IPS-11a (cell line): ENCODE measurements around the gene PRPS1L1.

Source experiments
- H3K4me3 ChIP-seq: one replicate; pipeline ENCODE4 v1.5.1; 2013; ENCODE audit warnings: low read depth, low read length, control low read depth

The PRPS1L1 gene

DNA sequence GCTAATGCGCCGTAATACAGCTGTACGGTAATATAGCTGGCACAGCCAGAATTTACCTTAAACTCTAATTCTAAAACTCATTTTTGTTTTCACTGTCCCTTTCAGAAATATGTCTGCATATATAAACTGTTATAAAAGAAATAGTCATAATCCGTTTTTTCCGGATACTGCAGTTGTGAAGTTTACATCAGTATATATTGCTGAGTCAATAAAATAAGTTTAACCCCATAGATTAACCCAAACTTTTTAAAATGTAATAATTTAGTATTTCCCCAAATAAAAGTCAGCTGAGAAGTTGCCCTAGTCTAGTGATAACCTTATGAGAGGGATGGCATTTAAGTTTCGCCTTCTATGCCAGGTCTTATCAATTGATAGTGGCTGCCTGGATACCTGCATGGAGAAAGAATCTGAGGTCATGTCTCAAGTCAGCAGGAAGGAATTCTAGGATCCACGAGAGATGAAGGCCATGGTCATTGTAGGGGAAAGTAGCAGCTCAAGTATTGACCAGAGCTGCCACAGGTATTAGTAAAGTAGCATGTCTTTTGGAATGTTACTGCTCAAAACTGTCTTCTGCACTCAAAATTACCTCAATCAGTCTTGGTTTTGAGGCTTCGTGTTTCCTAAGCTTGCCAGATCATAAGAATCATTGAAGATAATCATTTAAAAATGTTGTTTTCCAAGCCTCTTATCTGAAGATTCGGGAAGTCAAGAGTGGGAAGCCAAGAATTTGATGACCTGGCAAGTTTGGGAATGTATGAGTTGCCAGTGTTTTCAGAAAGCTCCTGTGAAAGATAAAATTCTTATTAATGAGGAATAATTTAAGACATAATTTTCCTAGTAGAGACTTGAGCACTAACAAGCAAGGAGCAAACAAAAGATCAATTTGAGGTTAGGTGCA, 10.8 kb downstream of the PRPS1L1 start:
- no peak overlapping the region for H3K4me3 ChIP-seq

DNA sequence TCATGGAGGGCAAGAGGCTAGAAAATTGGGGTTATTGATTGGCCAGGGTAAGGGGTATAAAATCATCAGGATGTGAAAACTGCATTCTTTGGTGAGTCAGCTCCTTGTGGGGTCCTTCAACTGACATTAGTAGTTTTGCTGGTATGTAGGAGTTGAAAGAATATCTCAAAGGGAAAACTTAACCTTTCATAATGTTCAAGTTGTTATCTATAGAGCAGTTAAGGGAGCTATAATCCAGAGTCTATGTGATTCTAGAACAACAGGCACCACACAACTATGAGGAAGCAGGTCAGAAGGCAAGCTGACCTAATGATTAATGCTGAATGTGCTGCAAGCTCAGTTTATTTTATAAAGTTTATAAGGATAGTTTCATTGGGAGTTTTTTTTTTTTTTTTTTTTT, 13.7 kb downstream of the PRPS1L1 start:
- H3K4me3 ChIP-seq, result no peak overlapping the region

DNA sequence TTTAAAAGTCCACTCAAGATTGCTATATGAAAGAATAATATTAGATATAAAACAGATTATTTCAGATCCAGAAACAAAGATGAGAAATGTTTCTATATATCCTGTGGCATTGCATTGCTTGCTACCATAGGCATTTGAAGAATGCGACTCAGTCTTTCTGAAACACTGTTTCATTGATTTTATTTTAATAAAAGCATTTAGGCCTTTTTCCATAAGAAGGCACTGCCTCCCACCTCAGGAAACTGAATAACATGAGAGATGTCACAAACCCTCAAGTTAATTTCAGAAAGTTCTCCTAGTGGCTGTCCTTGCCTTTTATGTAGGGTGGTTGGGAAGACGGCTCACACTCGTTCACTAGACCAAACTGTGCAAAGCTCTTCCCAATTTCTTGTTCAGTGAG, 23.3 kb downstream of the PRPS1L1 start:
- no peak overlapping the region for H3K4me3 ChIP-seq

DNA sequence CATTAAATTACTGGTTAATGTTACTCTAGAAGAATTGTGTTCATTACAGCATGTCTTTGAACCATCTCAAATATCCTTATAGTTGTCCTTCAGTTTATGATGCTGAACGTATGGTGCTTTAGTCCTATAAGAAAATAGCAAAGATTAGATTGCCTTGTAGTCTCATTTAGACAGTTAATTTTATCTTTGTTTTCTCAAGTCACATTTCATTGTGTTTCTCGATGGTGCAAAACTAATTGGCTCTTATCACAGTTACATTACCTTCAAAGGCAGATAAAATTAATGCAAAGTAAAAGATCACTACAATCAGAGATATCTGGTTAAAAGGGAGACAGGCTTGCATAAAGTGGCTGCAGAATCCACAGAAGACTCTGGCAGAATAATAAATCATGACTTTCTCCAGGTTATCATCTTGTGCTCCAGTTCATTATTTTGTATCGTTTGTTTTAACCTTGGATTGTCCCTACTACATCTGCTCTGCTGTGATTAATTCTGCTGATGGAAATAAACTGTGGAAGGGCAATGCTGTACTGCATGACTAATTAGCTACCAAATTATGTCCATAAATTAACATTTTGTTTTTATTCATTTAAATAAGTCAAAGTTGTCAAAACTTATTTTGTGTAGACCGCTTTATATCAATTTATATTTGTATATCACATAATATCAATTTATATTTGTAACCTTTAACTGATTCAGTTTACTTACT, 24.2 kb downstream of the PRPS1L1 start:
- H3K4me3 ChIP-seq, result no peak overlapping the region

DNA sequence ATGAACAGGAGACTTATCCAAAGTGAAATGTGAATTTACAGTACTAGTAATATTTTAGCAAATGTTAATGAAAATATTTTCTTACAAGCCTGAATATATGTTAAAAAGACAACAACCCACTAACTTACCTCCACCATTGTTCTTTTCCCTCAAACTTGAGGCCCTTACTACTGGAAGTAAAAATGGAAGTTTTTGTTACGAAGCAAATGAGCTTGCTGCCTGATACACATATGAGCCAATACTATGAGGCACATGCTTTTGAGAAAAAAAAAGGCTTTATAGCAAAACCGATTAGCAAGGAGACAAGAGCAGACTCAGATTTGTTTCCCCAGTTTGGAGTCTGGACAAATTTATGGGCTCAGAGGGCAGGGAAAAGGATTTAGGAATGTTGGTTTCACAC, 29.0 kb downstream of the PRPS1L1 start:
- no peak overlapping the region for H3K4me3 ChIP-seq

DNA sequence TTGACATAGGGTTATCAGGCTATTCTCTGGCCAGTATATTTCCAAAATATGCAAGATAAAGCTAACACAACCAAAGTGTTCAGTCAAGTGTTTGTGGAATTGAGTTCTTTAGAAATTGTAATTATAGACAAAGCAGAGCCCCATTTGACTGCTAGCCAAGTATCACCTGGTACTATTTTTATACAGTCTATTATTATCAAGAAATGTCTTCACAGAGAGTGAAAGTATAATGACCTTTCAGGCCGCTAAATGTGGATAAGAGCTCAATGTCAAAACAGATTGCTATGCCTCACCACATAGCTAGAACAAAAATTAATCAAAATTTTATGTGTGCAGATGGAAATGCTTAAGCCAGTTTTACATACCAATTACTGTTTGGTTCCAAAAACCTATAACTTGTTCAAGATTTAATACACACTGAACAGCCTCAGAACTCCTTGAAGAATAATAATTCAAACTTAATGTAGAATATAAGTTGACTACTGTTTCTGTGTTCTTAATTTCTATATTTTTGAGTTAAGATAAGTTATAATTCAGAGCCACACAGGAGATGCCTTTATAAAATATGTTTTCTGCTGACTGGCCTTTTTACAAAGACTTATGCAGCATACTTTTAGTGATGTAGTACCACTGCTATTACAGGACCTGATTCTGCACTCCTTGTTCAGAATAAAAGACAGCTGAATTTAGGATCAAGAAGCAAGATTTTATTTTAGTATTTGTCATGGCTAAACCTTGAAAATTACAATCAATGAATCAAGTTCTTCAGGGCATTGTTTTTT, 31.0 kb downstream of the PRPS1L1 start:
- H3K4me3 ChIP-seq, result no peak overlapping the region

DNA sequence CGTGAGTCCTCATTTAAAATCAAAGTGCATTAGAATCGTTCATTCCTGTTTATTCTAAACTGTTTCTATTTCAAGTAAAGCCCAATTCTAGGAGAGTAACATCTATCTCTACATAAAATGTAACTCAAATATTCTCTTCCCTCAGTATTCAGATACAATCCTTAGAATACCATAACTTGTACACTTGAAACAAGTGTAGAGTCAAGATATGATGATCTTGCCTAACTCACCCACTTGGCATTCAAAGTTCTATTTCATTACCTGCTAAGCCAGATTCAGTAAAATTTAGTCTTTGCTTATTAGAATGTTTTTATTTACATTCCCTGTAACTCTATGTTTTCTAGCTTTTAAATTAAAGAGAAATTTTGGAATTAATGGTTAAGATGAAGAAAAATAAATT, 31.6 kb downstream of the PRPS1L1 start:
- no peak overlapping the region for H3K4me3 ChIP-seq

DNA sequence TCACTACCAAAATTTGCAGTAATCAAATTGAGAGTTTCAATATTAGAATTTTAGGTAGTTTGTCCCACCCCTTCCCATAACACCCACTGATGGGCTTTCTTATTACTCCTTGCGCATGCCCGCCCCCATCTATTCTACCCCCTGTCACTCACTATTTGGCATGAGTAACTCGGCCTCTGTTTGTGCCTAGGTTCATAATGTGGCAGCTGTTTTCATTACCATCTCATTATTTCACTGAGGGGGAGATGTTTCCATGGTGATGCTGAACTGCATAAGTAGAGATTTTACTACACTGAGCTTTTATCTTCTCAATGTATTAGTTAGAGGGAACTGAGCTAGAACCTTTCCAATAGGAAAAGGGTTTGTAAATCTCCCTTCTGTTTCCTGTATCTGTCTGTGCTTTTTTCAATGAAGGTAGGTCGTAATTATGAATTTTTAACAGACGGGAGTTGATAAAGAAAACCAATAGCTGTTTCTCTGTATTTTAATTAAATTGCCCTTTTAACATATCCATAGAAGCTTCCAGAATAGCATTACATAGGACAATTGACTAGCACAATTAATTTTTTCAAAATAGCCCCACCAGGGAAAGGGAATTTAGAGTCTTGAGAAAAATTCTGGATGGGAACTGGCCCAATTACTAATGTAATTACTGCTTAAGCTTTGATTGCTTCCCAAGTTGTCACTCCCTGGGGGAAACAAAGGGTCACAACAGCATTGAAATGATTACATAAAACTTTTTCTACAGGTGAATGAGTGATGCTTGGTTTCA, 33.4 kb downstream of the PRPS1L1 start:
- H3K4me3 ChIP-seq, result no peak overlapping the region

DNA sequence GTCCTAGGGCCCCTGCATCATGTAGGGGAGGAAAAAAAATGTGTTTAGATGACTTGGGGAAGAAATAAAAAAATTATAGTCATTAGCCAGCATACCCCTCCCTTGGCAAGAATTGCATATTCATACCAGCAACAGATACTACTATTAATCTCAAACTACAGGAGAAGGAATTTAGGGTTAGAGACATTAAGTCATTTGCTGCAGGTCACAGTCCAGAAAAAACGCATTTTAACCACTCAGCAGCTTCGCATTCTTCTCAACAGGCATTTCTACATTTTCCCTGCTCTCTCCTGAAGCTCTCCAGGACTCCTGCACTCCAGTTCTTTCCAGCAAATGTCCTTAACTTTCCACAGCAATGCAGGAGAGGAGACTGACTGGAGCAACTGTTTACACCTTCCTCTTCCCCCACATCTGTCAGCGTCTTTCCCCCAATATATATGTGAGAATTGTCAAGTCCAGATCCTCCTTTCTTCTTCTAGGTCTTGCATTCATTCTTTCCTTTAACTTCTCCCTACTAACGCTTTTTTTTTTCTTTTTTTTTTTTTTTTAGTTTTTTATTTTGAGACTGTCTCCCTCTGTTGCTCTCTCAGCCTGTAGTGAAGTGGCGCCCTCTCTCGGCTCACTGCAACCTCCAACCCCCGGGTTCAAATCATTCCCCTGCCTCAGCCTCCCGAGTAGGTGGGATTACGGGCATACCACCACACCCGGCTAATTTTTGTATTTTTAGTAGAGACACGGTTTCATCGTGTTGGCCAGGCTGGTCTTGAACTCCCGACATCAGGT, 35.6 kb downstream of the PRPS1L1 start:
- no peak overlapping the region for H3K4me3 ChIP-seq

DNA sequence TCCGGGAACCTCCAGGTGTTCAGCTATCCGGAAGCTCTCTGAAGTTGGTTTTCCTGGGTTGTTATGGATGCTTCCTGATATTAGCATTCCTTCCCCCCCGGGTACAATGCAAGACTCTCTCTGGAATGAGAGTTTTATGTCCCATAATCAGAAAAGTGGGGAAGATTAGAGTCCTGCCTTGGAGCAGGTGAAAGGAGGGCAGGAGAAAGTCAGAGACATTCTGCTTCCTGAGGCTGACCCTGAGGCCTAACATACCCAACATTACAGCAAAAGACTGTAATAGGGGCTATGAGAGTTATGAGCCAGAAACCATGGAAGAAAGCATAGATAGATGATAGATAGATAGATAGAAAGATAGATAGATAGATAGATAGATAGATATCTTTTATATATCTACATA, 36.9 kb downstream of the PRPS1L1 start:
- no peak overlapping the region for H3K4me3 ChIP-seq

DNA sequence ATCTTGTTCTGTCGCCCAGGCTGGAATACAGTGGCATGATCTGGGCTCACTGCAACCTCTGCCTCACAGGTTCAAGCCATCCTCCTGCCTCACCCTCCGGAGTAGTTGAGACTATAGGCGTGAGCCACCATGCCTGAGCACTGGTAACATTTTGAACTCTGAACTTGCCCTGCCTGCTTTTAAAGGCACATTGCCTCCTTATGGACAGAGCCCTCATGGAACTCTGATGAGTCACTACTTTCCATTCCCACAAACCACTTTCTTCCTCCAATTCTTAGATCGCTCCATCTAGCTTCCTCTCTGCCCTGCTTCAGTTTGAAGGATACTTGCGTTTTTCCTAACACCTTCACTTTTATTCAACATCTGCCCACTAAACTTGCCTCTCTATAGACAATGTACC, 38.1 kb downstream of the PRPS1L1 start:
- H3K4me3 ChIP-seq, result no peak overlapping the region

DNA sequence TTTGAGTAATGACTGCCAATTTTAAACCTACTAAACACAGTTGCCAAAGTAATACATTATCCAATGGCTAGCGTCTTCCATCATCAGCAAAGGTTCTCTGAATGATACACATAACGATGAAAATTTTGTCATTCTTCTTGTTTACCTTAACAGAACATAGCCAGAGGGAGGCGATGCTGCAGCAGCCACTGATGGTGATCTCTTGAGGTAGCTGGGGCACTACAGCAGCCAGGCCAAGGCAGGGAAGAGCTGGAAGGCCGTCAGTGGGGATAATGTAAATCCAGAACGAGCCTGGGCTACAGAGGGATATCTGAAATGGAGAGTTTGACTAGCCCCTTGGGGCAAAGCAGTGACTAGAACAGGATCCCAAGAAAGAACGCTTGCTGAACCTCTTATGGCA, 38.8 kb downstream of the PRPS1L1 start:
- no peak overlapping the region for H3K4me3 ChIP-seq

DNA sequence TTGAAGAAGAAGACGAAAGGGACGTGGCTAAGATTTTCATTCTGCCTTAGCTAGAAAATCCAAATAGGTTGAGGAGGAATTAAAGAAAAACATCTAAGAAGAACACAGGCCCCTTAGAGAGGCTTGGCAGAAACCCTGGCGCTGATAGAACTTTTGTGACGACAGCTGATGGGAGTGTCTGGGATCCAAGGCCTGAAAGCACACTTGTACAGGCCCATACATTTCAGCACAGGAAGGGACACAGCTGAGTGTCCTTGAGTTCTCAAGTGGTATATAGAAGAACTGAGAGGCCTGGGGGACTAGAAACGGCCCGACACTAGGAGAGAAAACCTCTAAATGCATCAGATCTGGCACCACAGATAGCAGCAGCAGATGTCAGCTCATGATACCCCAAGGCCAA, 39.5 kb downstream of the PRPS1L1 start:
- H3K4me3 ChIP-seq, result no peak overlapping the region

DNA sequence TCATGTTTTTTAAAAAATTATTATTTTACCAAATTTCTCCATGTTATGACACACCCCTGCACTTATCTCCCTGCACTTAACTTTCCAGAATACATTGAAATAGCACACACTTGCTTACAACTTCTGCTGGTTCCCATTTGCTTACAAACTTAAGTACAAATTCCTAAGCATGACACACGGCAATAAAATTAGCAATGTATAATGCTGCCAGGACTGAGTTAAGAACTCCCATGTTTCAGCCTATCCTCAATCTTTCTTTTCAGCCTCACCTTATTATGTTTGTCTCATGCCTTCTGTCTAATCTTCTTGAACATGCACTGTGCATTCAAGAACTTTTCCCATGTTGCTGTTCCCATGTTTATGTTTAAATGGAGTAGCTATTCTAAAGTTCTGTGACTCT, 40.8 kb downstream of the PRPS1L1 start:
- no peak overlapping the region for H3K4me3 ChIP-seq

DNA sequence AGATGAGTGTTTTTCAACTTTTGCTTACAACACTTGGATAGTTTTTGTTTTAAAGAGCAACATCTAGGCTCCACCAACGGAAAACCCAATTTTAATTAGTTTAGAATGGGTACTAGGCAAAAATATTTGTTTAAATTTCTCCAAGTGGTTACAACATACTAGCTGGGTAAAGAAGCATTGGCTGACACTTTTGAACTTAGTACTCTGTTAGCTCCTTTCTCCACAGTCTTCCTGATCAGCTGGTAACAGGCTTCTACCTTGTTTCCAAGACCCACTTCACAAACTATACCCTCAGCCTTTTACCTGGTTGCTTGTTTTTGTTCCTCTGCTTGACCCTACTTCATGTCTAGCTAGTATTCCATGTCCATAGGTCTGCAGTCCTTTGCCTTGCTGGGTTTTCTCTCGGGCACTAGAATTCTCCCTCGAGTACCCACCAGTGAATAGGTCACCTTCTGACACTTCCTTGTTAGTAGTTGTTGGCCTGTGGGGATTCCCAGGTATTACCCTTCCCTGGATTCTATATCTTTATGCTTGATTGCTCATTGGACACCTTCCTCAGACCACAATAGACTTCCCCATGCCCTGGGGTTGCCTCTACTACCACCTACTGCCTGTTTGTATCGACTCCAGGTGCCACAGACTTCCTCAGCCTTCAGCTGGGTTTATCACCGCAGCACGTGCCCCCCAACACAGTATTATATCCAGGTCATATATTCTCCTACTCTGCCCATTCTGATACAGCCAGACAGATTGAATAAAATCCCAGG, 42.0 kb downstream of the PRPS1L1 start:
- no peak overlapping the region for H3K4me3 ChIP-seq

DNA sequence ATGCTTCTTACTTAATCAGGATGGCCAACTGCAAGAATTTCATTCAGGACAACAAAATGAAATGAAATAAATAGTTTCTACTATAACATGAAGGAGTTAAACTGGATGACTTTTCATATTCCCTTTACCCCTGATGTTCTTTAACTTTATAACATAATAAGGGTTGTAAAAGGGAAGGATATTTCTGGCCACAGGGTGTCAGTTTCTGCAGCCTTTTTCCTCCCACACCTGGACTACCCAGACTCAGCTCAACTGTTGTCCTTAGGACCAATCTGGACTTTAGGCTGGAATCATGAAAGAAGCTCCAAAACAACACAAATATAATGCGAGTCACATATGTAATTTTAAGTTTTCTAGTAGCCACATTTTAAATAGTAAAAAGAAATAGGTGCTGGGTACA, 43.4 kb downstream of the PRPS1L1 start:
- no peak overlapping the region for H3K4me3 ChIP-seq

DNA sequence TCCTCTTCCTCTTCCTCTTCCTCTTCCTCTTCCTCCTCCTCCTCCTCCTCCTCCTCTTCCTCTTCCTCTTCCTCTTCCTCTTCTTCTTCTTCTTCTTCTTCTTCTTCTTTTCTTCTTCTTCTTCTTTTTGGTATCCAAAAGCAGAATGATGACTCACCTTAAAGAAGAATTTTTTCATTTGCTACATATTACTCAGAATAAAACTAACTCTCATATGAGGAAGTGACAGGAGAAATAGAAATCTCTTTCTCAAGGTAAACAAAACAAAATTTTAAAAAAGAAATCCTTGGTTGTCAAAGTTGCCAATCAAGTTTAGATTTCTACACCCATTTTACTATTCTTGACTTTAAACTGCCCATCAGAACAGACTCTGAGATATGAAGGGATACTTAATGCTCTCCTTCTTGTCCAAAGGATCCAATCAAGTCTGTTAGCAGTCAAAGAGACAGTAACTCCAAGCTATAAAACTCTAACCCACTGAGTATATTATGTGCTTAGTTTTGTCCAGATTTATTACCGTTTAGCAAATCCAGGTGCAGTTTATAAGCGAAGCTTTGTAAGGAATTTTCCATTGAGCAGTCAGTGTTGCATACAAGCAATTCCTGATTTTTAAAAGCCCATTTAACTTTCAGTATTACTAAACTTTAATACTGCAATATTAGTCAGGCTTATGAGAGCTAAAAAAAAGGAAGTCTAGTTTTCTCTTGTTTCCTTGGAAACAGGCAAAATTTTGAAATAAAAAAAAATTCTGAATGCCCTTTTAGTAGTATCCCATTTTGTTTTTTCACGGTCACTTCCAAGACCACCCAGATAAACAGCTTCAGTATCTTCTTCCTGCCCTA, 44.2 kb downstream of the PRPS1L1 start:
- no peak overlapping the region for H3K4me3 ChIP-seq

DNA sequence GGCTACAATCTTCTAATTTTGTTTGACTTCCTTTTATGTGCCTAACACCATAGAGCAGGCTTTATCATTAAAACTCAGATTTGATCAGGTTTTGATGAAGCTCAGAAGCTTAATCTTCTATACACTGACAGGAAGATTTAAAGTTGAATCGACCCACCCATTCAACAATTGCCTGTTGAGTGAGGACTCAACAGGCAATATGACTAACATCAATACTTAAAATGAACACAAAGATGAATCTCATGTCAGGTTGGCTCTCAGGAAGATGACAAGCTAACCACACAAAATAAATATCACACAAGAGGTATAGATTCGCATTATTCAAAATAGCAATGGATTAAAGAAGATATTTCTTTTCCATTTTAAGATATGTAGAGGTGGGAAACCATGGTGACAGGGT, 50.7 kb downstream of the PRPS1L1 start:
- H3K4me3 ChIP-seq, result no peak overlapping the region
